Measurements from ENCODE around the gene CLIP1.
"Not testable (repeated sequence)": the region's sequence is repeated elsewhere in the genome, so short reads cannot be mapped to it uniquely, and the experiment has no call there.

The CLIP1 gene

DNA sequence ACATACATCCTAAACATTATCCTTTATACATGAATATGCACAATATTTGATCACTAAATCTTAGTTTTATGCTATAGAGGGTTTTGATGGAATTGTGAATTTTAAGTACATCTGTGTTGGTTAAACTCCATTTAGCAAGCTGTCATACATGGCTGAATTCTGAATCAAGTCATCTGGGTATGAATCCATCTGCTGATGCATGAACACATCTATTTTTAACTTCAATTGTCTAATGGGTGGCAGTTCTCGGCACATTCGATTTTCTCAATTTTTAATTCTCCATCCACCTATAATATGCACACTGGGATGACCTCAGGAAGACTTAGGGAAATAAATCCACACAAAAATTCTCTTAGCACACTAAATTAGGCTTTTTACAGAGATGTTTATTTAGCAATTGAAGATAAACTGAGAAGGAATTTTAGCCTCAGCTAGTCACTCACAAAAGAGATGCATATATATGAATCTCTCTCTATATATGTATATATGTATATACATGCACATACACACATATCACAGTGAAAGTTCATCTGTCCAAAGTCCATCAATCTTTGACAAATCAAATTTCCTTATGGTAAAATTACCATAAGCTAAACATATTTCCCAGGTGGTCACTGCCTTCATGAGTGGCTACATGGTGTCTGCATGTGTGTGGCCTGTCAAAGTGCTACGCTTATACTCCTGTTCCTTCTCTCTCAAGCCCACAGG is 111.7 kb downstream of the CLIP1 start:
- no peak for DNase-seq (ENCODE audit: low spot score)

DNA sequence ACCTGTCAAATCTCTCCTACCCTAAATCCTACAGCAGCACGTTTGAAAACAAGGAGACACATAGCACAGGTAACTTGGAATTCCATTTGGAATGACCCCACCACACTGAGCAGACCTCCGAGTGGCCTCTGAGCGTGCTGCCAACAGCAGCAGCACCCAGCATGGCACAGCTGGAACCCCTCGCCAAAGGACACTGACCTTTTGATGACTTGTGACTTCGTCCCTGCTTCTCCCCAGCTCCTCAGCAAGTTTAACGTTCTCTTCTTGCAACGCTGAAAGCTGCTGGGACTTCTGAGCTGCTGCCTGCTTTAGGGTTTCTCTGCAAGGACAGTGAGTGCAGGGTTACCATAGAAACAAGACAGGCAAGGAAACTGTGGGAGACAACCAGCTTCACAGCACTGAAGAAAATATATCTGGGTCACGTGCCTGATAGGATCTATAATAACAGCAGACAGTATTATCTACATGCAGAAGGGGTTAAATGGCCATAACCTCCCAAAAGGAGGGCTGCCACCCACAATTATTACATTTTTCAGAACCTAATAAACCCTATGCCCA is 112.8 kb downstream of the CLIP1 start:
- no peak for DNase-seq (ENCODE audit: low spot score)

DNA sequence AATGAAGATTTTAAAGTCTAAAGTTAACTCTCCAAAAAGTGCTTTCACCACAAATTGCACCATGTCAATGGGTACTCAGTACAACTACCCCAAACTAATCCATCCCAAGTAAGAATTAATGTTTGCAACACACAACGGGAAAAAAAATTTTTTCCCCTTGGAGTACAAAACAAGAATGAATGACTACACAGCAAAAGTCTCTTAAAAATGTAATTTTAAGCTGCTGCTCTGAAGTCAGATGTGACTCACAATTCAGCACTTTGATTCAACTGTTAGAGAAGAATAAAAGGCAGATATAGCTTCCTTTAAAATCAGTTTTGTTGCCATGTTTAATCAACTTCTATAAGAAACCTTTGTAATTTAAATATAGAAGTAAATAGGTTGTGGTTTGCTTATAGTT is 113.7 kb downstream of the CLIP1 start:
- DNase-seq (ENCODE audit: low spot score), result no peak

DNA sequence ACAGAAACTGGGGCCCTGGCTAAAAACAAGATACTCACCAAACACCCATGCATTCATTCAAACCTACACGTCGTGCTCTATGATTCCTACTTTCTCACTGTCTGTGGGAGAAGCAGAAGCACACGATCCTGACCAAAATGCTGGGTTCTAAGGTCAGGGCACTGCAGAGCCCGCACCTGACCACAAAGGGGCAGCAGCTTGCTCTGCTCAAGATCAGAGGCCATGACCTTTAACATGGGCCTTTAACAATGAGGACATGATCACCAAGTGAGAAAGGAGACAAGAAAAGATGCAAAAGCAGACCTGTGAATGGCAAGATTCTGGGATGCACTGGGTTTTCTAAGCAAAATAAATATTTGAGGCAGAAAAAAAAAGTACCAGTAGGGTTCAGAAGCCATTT is 116.1 kb downstream of the CLIP1 start:
- DNase-seq (ENCODE audit: low spot score), result no peak

DNA sequence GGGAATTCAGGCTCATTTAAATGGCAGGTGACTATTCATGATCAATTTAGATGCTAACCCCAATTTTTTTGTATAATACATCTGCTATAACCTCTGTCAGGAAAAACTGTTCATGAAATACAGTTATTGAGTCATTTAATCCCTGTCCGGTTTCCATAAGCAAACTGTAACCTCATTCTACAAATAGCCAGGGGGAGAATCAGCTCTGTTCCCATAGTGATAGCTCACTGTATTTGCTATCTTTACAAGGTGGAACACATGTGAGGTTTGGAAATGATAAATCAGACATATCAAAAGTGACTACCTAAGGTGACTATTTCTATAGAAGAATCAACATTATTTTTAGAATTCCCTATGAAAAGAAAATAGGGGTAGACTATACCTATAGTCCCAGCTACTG is 117.5 kb downstream of the CLIP1 start:
- DNase-seq (ENCODE audit: low spot score), result no peak

DNA sequence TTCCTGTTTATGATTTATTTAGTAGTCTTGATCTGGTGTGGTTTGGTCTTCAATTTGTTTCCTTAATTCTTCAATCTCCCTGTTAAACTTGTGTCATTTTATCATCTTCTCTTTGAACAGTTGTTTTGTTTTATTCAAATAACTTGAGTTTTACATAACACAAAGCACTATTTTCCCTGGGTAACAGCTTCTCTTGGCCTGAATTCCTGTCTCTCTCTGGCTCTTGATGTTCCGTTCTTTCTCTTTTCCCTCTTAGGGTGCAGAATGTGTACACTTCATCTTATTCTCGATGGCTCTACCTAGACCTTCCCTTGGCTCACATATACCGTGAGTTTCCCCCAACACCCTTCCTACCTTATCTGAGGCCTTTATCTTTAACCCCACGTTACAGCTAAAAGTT is 119.4 kb downstream of the CLIP1 start:
- no peak for DNase-seq (ENCODE audit: low spot score)

DNA sequence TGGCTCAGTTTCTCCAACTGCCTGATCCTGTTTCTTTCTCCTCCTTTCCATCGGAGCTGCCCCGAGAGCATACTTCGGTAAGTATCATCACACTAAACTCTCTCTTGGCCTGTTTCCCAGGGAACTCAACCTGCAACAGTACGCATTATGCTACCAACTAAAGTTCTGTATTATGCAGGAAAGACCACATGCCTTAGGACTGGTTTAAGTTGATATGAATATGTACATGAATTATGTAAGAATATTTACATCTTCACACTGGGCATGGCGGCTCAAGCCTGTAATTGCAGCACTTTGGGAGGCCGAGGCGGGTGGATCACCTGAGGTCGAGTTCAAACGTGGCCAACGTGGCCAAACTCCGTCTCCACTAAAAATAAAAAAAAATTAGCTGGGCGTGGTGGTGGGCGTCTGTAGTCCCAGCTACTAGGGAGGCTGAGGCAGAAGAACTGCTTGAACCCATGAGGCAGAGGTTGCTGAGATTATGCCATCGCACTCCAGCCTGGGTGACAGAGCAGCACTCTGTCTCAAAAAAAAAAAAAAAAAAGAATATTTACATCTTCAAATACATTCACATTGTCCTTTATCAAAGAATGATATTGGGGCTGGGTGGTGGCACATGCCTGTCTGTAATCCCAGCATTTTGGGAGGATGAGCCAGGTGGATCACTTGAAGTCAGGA is 124.3 kb downstream of the CLIP1 start:
- DNase-seq (ENCODE audit: low spot score), result no peak

DNA sequence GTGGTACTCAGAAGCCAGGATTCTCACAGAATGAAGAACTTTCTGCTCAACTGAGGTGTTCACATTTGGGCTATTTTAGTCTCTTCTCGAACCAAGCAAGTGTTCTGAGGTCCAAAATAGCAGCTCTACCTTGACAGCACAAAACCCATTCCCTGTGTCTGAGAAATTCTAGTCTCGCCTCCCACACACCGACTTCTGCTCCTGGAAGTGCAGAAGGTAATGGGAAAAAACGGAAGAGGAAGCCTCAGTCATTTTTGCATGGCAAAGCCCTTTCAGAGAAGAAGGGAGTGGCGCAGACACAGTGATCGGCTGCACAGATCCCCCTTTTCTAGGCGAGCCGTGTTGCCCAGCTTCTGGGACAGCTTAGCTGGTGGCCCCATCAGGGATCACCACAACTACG is 125.0 kb downstream of the CLIP1 start:
- no peak for DNase-seq (ENCODE audit: low spot score)

DNA sequence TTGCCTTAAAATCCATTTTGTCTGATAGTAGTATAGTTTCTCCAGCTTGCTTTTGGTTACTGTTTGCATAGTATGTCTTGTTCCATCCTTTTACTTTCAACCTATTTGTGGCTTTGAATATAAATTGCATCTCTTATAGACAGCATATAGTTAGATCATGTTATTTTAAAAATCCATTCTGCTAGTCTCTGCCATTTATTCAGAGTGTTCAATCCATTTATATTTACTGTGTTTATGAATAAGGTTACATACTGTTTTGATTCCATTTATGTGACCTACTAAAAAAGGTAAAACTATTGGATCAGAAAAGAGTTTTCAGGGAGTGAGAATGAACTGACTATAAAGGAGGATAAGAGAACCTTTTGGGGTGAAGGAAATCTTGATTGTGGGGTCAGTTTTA is 126.6 kb downstream of the CLIP1 start:
- DNase-seq (ENCODE audit: low spot score), result no peak

DNA sequence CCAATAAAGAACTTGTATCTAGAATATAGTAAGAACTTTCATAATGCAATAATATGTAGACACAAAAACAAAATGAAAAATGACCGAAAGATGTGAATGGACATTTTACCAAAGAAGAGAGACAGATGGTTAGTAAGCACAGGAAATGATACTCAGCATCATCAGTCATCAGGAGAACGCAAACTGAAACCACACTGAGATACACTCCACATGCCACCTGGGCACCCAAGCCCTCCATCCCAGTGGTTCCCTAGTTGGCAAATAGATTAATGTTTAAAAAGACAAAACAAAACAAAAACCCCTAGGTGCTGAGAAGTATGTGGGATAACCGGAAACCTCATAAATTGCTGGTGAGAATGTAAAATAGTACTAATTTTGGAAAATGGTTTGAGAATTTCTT is 129.4 kb downstream of the CLIP1 start:
- no peak for DNase-seq (ENCODE audit: low spot score)

DNA sequence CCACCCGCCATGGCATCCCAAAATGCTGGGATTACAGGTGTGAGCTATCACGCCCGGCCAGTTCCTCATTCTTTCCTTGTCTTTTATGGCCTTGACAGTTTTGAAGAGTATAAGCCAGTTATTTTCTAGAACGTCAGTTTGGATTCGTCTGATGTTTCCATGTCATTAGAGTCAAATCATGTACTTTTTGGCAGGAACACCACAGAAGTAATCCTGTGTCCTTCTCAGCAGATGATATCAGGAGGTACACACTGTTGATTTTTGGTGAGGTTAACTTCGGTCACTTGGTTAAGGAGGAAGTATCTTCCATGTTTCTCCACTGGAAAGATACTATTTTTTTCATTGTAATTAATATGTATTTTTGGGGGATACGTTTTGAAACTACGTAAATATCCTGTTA is 131.0 kb downstream of the CLIP1 start:
- no peak for DNase-seq (ENCODE audit: low spot score)

DNA sequence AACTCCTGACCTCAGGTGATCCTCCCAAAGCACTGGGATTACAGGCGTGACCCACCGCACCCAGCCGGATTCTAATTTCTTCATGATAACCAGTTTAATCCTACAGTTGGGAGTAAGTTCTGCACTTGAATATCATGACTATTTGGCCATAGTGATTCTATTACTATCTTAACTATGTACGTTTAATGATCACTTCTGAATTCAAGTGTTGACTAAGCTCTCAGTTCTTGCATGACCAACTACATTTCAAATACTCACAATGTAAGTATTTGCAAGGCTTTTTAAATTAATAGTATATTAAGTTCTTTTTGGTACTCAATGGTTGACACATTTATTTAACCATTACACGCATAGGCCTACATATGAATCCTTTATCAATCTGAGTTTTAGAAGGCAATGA is 138.8 kb downstream of the CLIP1 start:
- DNase-seq (ENCODE audit: low spot score), result no peak

DNA sequence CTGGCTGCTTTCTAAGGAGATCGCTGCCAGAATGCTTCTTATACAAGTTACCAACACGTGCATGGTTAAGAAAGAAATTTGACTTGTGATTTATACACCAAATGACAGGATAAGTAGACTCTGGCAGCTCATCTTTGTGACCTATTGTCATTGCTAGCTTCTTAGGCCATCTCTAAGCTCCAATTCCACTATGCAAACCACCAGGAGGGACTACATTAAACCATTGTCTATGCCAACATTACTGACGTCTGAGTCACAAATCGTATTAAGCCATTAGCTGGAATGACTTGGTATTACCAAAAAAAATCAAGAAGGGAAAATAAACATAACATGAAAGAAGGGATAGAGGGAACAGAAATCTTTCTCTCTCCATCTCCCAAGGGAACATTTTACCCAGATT is 140.4 kb downstream of the CLIP1 start:
- DNase-seq (ENCODE audit: low spot score), result no peak

DNA sequence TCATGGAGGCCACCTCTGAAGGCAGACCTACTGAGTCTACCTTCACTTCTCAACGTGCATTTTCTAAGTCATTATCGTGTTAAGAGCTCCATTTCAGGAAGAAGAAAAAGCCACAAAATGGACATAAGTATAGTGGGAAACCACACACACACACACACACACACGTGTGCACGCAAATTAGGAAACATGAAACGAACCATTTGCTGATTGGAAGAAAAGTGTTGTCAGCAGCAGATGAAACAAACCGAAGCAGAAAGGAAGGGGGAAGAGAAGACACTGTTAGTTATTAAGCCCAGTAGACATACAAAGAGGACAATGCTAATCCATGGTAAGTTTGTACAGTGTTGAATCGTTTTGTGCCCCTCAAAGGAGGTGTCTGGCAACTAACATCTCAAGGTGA is 146.2 kb downstream of the CLIP1 start:
- no peak for DNase-seq (ENCODE audit: low spot score)

DNA sequence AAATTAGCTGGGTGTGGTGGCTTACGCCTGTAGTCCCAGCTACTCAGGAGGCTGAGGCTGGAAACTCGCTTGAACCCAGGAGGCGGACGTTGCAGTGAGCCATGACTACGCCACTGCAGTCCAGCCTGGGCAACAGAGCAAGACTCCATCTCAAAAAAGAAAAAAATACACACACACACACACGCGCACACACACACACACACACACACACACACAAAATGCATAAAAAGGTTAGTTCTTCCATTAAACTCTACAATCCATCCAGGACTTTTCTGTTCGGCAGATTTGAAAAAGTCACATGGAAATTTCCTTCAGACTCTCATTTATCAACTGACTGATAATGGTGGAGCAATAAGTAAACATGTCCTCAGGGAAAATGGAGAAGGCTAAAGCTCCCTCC is 147.0 kb downstream of the CLIP1 start:
- no peak for DNase-seq (ENCODE audit: low spot score)

DNA sequence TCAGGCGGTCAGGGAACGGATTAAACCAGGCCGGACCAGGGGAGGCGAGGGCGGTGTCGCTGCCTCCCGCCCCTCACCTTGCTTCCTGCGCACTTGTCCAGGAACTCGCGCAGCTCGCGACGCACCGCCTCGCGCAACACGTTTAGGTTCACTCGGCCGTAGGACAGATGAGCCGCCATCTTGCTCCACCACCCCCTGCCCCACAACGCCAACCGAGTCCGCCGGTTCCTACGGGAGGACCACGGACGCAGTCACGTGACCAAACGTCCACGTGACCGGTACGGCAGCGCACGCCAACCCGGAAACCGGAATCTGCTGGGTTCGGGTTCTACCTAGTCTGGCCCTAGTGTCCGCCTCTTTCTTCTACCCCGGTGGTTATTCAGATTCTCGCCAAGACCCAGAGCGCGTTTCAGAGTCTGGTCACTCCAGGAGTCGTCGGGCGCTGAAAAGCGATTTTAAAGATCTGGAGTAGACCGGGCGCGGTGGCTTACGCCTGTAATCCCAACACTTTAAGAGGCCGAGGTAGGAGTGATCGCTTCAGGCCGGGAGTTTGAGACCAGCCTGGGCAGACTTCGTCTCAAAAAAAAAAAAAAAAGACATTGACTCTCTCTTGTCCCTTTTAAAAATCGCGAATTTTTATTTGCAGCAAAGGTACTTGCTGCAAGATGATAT is 156.1 kb downstream of the CLIP1 start, which contains the start of gene VPS33A:
TSS of gene VPS33A (minus strand) at position 265 of the 672 bp plus-strand sequence. CDS start at position 179, 86 bp downstream.
- peak; percentile 91 for DNase-seq (ENCODE audit: low spot score)

DNA sequence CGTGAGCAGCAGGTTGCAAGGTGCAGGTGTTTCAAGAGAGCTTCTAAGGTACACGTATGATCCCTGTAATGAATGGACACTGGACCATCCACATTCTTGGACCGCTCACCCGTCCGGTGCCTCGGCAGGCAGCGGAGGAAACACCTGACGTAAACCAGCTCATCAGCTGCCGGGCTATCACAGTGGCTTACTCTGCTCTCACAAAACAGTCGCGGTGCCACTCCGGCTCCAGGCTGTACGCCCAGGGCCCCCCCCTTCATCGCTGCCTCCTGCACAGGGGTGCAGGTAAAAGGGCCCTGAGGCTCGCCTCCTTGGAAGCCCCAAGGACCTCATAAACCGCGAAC is 156.6 kb downstream of the CLIP1 start:
- peak; percentile 41 for DNase-seq (ENCODE audit: low spot score)

DNA sequence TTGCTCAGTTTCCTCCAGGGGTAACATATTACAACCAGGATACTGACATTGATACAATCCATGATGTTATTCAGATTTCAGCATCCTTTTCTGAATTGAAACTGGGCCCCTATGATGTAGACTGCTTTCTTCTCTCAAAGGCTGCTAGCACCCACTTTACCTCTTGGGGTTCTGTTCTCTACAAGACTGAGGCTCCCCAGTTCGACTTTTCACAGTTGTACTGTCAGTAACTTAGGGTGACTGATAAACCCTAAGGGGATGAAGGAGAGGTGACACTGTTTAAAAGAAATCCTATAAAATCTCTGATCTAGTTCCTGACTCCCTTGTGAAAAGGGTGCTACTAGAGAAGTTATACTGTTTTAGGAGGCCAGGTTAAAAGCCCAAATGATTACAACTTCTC is 157.0 kb downstream of the CLIP1 start:
- DNase-seq (ENCODE audit: low spot score), result peak; percentile 4

DNA sequence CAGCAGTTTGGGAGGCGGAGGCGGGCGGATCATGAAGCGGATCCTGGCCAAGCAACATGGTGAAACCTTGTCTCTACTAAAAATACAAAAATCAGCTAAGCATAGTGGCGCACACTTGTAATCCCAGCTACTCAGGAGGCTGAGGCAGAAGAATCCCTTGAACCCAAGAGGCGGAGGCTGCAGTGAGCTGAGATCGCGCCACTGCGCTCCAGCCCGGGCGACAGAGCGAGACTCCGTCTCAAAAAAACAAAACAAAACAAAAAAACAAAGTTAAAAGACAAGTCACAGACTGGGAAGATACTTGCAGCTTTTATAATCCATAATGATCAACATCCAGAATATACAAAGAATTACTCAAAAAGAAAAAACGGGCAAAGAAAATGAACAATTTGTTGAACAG is 161.7 kb downstream of the CLIP1 start:
- not testable (repeated sequence) for DNase-seq (ENCODE audit: low spot score)

DNA sequence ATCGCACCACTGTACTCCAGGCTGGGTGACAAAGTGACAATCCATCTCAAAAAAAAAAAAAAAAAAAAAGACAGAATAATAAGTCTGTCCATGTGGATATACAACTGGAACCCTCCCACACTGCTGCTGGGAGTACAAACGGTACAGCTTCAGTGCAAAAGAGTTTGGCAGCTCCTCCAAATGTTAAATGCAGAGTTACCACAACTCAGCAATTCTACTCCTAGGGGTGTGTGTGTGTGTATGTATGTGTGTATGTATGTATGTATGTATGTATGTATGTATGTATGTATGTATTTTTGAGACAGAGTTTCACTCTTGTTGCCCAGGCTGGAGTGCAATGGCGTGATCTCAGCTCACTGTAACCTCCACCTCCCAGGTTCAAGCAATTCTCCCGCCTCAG is 163.5 kb downstream of the CLIP1 start:
- not testable (repeated sequence) for DNase-seq (ENCODE audit: low spot score)

DNA sequence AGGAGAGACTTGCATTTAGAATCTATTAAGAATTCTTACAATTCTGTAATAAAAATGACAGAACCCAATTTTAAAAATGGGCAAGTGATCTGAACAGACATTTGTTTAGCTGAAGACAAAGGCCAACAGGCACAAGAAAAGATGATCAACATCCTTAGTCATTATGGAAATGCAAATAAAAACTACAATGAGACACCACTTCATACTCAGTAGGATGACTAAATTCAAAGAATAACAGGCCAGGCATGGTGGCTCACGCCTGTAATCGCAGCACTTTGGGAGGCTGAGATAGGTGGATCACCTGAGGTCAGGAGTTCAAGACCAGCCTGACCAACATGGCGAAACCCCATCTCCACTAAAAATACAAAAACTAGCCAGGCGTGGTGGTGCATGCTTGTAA is 164.0 kb downstream of the CLIP1 start:
- DNase-seq (ENCODE audit: low spot score), result not testable (repeated sequence)

DNA sequence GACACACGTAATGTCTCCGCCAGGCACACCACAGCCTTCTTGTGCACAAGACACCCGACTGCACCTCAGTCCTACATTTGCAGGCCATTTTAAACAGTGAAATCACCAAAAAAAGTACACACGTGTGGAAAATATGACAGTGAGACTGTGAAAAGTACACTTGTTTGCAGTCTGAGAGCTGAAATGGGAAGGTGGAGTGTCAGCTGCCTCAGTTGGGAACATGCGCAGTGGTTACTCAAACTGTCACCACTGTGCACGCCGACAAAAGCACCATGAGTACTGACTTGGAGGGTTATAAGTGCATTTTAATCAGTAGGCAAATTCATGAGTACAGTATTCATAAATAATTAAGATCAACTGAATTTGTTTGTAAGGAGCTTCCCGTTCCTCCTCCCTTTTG is 171.9 kb downstream of the CLIP1 start:
- no peak for DNase-seq (ENCODE audit: low spot score)

DNA sequence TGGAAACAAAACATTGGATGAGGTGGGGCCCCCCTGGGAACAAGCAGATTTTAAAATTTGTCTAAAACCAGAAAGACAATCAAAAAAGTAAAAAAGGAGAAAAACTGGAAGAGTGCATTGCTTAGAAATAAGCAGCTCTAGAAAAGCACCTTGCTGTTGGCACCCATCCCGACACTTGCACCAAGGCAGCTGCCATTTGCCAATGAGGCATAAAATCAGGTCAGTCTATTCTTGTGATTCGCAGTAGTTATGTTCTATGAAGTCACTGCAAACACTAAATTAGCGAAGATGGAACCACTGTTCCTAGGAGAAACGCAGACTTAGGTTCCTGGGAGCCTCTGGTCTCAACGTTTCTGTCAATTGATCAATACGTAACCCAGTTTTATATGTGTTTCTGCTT is 172.4 kb downstream of the CLIP1 start:
- no peak for DNase-seq (ENCODE audit: low spot score)

All from CD4-positive, alpha-beta T cell treated with Interleukin-6 at 100 ng/mL for 8 hours (primary cell).